OCI-LY7 (cell line): ENCODE results near the gene TOP1. TPM values are rescaled to one million over a fixed set of nuclear protein-coding genes. Genes with fewer than 3 reads are reported as not detected.

ENCODE experiments used
- BruUV-seq: library from RNA; stranded (reverse); fragments of 400-500 nt; replicated peaks from 2 replicates; lab custom pipeline; 2021; lab: Mats Ljungman, UMichigan
- CTCF ChIA-PET: fragments of 300-600 bp; sonication (Branson Sonifier 250); formaldehyde crosslinking; loops from one replicate; lab custom pipeline; 2022; ENCODE audit warnings: antibody characterized with exemption; ENCODE audit not compliant: unreplicated experiment; lab: Charles Lee
- POLR2A ChIA-PET: fragments of 300-600 bp; sonication (Branson Sonifier 250); formaldehyde crosslinking; loops from one replicate; lab custom pipeline; 2022; ENCODE audit warnings: antibody characterized with exemption; lab: Charles Lee
- DNase-seq: peaks from one replicate; pipeline ENCODE4 v3.0.0-alpha.2; 2015; ENCODE audit warnings: low spot score
- H2AFZ ChIP-seq: fragments of 200-600 bp; sonication (generic), shearing (Covaris generic); 2 replicates; pipeline ENCODE4 v1.6.1; 2014; ENCODE audit warnings: mild to moderate bottlenecking, antibody characterized with exemption, low read length, moderate library complexity
- H3K27ac ChIP-seq: fragments of 200-600 bp; sonication (generic); 2 replicates; pipeline ENCODE4 v1.5.1; 2014; ENCODE audit warnings: mixed run types, low read depth, mild to moderate bottlenecking, moderate library complexity, low read length, inconsistent platforms; ENCODE audit not compliant: poor library complexity, severe bottlenecking
- H3K36me3 ChIP-seq: fragments of 200-600 bp; sonication (generic); 2 replicates; pipeline ENCODE4 v1.6.1; 2014; ENCODE audit warnings: mild to moderate bottlenecking, antibody characterized with exemption, low read length, moderate library complexity, mixed read lengths; ENCODE audit not compliant: insufficient read depth
- H3K4me1 ChIP-seq: fragments of 200-600 bp; sonication (generic); 2 replicates; pipeline ENCODE4 v1.5.1; 2014; ENCODE audit warnings: mild to moderate bottlenecking, low read length; ENCODE audit not compliant: insufficient read depth, poor library complexity, severe bottlenecking
- H3K4me2 ChIP-seq: fragments of 200-600 bp; sonication (generic); 2 replicates; pipeline ENCODE4 v1.6.1; 2014; ENCODE audit warnings: mild to moderate bottlenecking, low read length
- H3K4me3 ChIP-seq: fragments of 200-600 bp; sonication (generic); 2 replicates; pipeline ENCODE4 v1.5.1; 2014; ENCODE audit warnings: mild to moderate bottlenecking, low read depth, low read length; ENCODE audit not compliant: poor library complexity, severe bottlenecking
- H3K79me2 ChIP-seq: fragments of 200-600 bp; sonication (generic); 2 replicates; pipeline ENCODE4 v1.6.1; 2016; ENCODE audit warnings: low read depth, mild to moderate bottlenecking, low read length, moderate library complexity, mixed read lengths; ENCODE audit not compliant: insufficient read depth
- H3K9me2 ChIP-seq: fragments of 200-600 bp; sonication (generic); 2 replicates; pipeline ENCODE4 v1.6.1; 2016; ENCODE audit warnings: mild to moderate bottlenecking, low read length, mixed read lengths; ENCODE audit not compliant: insufficient read depth
- H3K9me3 ChIP-seq: fragments of 200-600 bp; sonication (generic); 2 replicates; pipeline ENCODE4 v1.6.1; 2014; ENCODE audit warnings: mild to moderate bottlenecking, mixed run types, low read length, mixed read lengths
- H4K20me1 ChIP-seq: fragments of 200-600 bp; sonication (generic); 2 replicates; pipeline ENCODE4 v1.6.1; 2014; ENCODE audit warnings: mild to moderate bottlenecking, antibody characterized with exemption, low read length, moderate library complexity, mixed read lengths; ENCODE audit not compliant: insufficient read depth
- EZH2phosphoT487 ChIP-seq: fragments of 200-600 bp; sonication (generic); IDR thresholded peaks from 2 replicates; pipeline ENCODE4 v1.6.1; 2018; ENCODE audit warnings: low read depth, borderline replicate concordance, mild to moderate bottlenecking, mixed run types, antibody characterized with exemption, low read length, moderate library complexity, mixed read lengths
- intact Hi-C: fragments of 100-400 bp; cut with micrococcal nuclease; formaldehyde crosslinking; loops from one replicate; pipeline ENCODE4 v1.10.0; 2022; ENCODE audit not compliant: unreplicated experiment
- microRNA-seq: library from miRNA; unstranded; fragments of <30 nt; microRNA quantifications from one replicate; pipeline ENCODE4 v1.2.0, GENCODE V29; 2022; ENCODE audit warnings: borderline replicate concordance
- small RNA-seq: library from RNA; depleted of rRNA; stranded (forward); fragments of <200 nt; gene quantifications from one replicate; pipeline ENCODE3, GENCODE V24; 2014
- total RNA-seq, 2 experiments: library from RNA; depleted of rRNA in 1 of 2; stranded (reverse); fragments of >200 nt in 1 of 2; shearing (Covaris generic) in 1 of 2; gene quantifications; 2 replicates each; pipeline ENCODE4 v1.2.3, GENCODE V29; 2014 to 2022
- TF ChIP-seq, protein P1 (sequence below): fragments of 200-600 bp; sonication (generic); conservative IDR thresholded peaks from 2 replicates; pipeline ENCODE4 v1.5.1; 2014; ENCODE audit warnings: mild to moderate bottlenecking, antibody characterized with exemption, low read length, moderate library complexity, mixed read lengths

TOP1 gene
- total RNA-seq, 2 experiments from 2014 or later: 44.6 to 200 TPM

GRCh38 chr20:41173161-41173721, 144.6 kb downstream of the TOP1 start:
- no peaks in the 10 kb centered on the region for H3K79me2 ChIP-seq
- H3K27ac ChIP-seq: no peak overlapping the region
- no peak overlapping the region for H3K4me2 ChIP-seq
- no peaks in the 10 kb centered on the region for H3K9me3 ChIP-seq
- peaks cover 92% of the 10 kb centered on the region for H3K36me3 ChIP-seq
- no peak overlapping the region for H2AFZ ChIP-seq
- POLR2A ChIA-PET: interaction anchor here (0.8 kb wide), 1 partner anchor 13 kb away, joined by 3 read pairs; no protein-coding TSS in a partner anchor
- no peak overlapping the region for H3K4me3 ChIP-seq
- TF ChIP-seq, protein P1, sequence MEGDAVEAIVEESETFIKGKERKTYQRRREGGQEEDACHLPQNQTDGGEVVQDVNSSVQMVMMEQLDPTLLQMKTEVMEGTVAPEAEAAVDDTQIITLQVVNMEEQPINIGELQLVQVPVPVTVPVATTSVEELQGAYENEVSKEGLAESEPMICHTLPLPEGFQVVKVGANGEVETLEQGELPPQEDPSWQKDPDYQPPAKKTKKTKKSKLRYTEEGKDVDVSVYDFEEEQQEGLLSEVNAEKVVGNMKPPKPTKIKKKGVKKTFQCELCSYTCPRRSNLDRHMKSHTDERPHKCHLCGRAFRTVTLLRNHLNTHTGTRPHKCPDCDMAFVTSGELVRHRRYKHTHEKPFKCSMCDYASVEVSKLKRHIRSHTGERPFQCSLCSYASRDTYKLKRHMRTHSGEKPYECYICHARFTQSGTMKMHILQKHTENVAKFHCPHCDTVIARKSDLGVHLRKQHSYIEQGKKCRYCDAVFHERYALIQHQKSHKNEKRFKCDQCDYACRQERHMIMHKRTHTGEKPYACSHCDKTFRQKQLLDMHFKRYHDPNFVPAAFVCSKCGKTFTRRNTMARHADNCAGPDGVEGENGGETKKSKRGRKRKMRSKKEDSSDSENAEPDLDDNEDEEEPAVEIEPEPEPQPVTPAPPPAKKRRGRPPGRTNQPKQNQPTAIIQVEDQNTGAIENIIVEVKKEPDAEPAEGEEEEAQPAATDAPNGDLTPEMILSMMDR: peak; percentile 95
- no peak for TF ChIP-seq EZH2phosphoT487
- no peaks in the 10 kb centered on the region for H3K9me2 ChIP-seq
- no peaks in the 10 kb centered on the region for H3K4me1 ChIP-seq
- intact Hi-C loops: loop anchor here (1.0 to 2.0 kb wide), 3 partner anchors 37 to 206 kb away; partner anchors contain the start of gene LPIN3
- no TSS peak for BruUV-seq
- H4K20me1 ChIP-seq: no peaks in the 10 kb centered on the region
- DNase-seq: peak; percentile 64
- CTCF ChIA-PET: interaction anchor here (0.6 to 1.4 kb wide), 2 partner anchors 150 to 167 kb away, joined by 3 to 4 read pairs; partner anchors contain the start of gene LPIN3

GRCh38 chr20:41173791-41174341, 145.2 kb downstream of the TOP1 start:
- CTCF ChIA-PET: no interaction called here
- TF ChIP-seq, protein P1: no peak
- Histone ChIP-seq H3K9me3 (no peaks in the 10 kb centered on the region), H3K4me2 (no peak overlapping the region), H3K36me3 (peaks cover 86% of the 10 kb centered on the region), H4K20me1 (no peaks in the 10 kb centered on the region), H3K27ac (no peak overlapping the region), H3K79me2 (no peaks in the 10 kb centered on the region), H3K4me3 (no peak overlapping the region), H3K9me2 (no peaks in the 10 kb centered on the region), H2AFZ (no peak overlapping the region), H3K4me1 (no peaks in the 10 kb centered on the region)
- no peak for DNase-seq
- intact Hi-C loops: loop anchor here (1.0 to 2.0 kb wide), 3 partner anchors 38 to 207 kb away; partner anchors contain the start of gene LPIN3
- POLR2A ChIA-PET: no interaction called here
- BruUV-seq: no TSS peak

Small RNA genes lying within 50 kb of the gene (microRNA-seq; reads per million reads assigned to microRNA genes)
- not detected for gene MIR6871

Small RNA genes lying within 50 kb of the gene (small RNA-seq; reads per million reads assigned to genes)
- gene MIR6871 (not detected), gene RNU2-52P (3.2 reads per million, percentile 86 among the genes with 10 or more reads in this experiment)

Other genes with a start within 250 kb of the TOP1 start
- 92.6 and 103 TPM in 2 replicates for gene PLCG1, start 108.7 kb downstream of the TOP1 start, total RNA-seq (2014; rRNA removed; shearing (Covaris generic))
- 121 TPM in 2 replicates for gene PLCG1, start 108.7 kb downstream of the TOP1 start, total RNA-seq (2022)